ENCODE measurements around the gene LDLR. TPM values are rescaled to one million over a fixed set of nuclear protein-coding genes. Genes with fewer than 3 reads are reported as not detected.

LDLR gene
- total and polyA plus RNA-seq, 2 donors (not counting 1 experiment from before 2014, with no cell fraction given), result 1.8 to 4.8 TPM

DNA sequence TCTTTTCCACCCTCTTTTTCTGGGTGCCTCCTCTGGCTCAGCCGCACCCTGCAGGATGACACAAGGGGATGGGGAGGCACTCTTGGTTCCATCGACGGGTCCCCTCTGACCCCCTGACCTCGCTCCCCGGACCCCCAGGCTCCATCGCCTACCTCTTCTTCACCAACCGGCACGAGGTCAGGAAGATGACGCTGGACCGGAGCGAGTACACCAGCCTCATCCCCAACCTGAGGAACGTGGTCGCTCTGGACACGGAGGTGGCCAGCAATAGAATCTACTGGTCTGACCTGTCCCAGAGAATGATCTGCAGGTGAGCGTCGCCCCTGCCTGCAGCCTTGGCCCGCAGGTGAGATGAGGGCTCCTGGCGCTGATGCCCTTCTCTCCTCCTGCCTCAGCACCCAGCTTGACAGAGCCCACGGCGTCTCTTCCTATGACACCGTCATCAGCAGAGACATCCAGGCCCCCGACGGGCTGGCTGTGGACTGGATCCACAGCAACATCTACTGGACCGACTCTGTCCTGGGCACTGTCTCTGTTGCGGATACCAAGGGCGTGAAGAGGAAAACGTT lies 24.0 kb downstream of the LDLR start:
- Histone ChIP-seq H3K9me3 (ENCODE audit: control extremely low read depth in 1 of 3, control insufficient read depth in 2 of 3, insufficient read depth in 1 of 3, low read length in 2 of 3) (peaks cover 0 to 7% (median 0%) of the 10 kb centered on the region in 3 donors), H3K79me2 (ENCODE audit: control insufficient read depth, insufficient read depth, low read length) (no peaks in the 10 kb centered on the region), H3K27ac (ENCODE audit: low read length in 2 of 2) (no peak overlapping the region), H3K4me3 (ENCODE audit: control extremely low read depth in 1 of 5, extremely low read depth in 1 of 5, insufficient read depth in 1 of 5, low read depth in 2 of 5, low read length in 4 of 5) (no peak overlapping the region), H3K36me3 (replicated peaks in 1 of 2; ENCODE audit: control extremely low read depth in 1 of 2, control insufficient read depth in 1 of 2, extremely low read depth in 1 of 2, insufficient read depth in 2 of 2, low read length in 1 of 2) (peaks cover 0 to 2% of the 10 kb centered on the region in 2 experiments), H3K9ac (ENCODE audit: low read length) (no peak overlapping the region), H3K27me3 (replicated peaks in 1 of 4; ENCODE audit: control extremely low read depth in 1 of 4, control insufficient read depth in 3 of 4, insufficient read depth in 4 of 4, low read length in 3 of 4) (peaks cover 0 to 4% (median 0%) of the 10 kb centered on the region in 4 experiments), H2AFZ (ENCODE audit: insufficient read depth, low read depth, low read length, poor library complexity, severe bottlenecking) (no peak overlapping the region), H3K4me2 (replicated peaks; ENCODE audit: low read depth, low read length, poor library complexity, severe bottlenecking) (no peak overlapping the region), H4K20me1 (ENCODE audit: control insufficient read depth, insufficient read depth, low read length, poor library complexity, severe bottlenecking) (no peaks in the 10 kb centered on the region), H3K4me1 (ENCODE audit: control insufficient read depth in 2 of 2, insufficient read depth in 2 of 2, low read length in 2 of 2) (no peaks in the 10 kb centered on the region)
- WGBS (ENCODE audit: insufficient coverage), result 97% methylated on average over 27 of the region's 27 CpGs
- no peak for TF ChIP-seq EZH2 (IDR thresholded peaks at IDR 0.05; ENCODE audit: borderline replicate concordance, insufficient read depth, low read depth, low read length, poor library complexity, severe bottlenecking)
- TF ChIP-seq, protein P1, sequence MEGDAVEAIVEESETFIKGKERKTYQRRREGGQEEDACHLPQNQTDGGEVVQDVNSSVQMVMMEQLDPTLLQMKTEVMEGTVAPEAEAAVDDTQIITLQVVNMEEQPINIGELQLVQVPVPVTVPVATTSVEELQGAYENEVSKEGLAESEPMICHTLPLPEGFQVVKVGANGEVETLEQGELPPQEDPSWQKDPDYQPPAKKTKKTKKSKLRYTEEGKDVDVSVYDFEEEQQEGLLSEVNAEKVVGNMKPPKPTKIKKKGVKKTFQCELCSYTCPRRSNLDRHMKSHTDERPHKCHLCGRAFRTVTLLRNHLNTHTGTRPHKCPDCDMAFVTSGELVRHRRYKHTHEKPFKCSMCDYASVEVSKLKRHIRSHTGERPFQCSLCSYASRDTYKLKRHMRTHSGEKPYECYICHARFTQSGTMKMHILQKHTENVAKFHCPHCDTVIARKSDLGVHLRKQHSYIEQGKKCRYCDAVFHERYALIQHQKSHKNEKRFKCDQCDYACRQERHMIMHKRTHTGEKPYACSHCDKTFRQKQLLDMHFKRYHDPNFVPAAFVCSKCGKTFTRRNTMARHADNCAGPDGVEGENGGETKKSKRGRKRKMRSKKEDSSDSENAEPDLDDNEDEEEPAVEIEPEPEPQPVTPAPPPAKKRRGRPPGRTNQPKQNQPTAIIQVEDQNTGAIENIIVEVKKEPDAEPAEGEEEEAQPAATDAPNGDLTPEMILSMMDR (IDR thresholded peaks at IDR 0.05), result no peak
- no peak for DNase-seq
- Mint-ChIP-seq H3K4me3 (no peak overlapping the region), H3K27me3 (no peaks in the 10 kb centered on the region), H3K4me1 (no peaks in the 10 kb centered on the region), H3K27ac (no peak overlapping the region), H3K9me3 (ENCODE audit: insufficient read depth) (no peaks in the 10 kb centered on the region)
- no peak for ATAC-seq (ENCODE audit: low read depth)
- intact Hi-C loops (cut with micrococcal nuclease), result no loop called here
- POLR2A ChIA-PET, result no interaction called here
- CTCF ChIA-PET, result interaction anchor here (1.2 to 1.7 kb wide), 2 partner anchors 13 to 78 kb away, joined by 4 to 6 read pairs; no protein-coding TSS in a partner anchor

GRCh38 chr19:11115042-11115441 lies 25.8 kb downstream of the LDLR start:
- intact Hi-C loops (cut with micrococcal nuclease), result no loop called here
- H3K27ac Mint-ChIP-seq, result no peak overlapping the region
- H3K27me3 Mint-ChIP-seq, result no peaks in the 10 kb centered on the region
- Histone ChIP-seq H3K4me3 (ENCODE audit: control extremely low read depth in 1 of 5, extremely low read depth in 1 of 5, insufficient read depth in 1 of 5, low read depth in 2 of 5, low read length in 4 of 5) (no peak overlapping the region), H3K4me2 (replicated peaks; ENCODE audit: low read depth, low read length, poor library complexity, severe bottlenecking) (no peak overlapping the region), H3K9me3 (ENCODE audit: control extremely low read depth in 1 of 3, control insufficient read depth in 2 of 3, insufficient read depth in 1 of 3, low read length in 2 of 3) (peaks cover 0 to 7% (median 0%) of the 10 kb centered on the region in 3 donors), H3K79me2 (ENCODE audit: control insufficient read depth, insufficient read depth, low read length) (no peaks in the 10 kb centered on the region), H3K27me3 (replicated peaks in 1 of 4; ENCODE audit: control extremely low read depth in 1 of 4, control insufficient read depth in 3 of 4, insufficient read depth in 4 of 4, low read length in 3 of 4) (peaks cover 0 to 4% (median 0%) of the 10 kb centered on the region in 4 experiments), H3K36me3 (replicated peaks in 1 of 2; ENCODE audit: control extremely low read depth in 1 of 2, control insufficient read depth in 1 of 2, extremely low read depth in 1 of 2, insufficient read depth in 2 of 2, low read length in 1 of 2) (peaks cover 0 to 2% of the 10 kb centered on the region in 2 experiments), H3K9ac (ENCODE audit: low read length) (no peak overlapping the region), H2AFZ (ENCODE audit: insufficient read depth, low read depth, low read length, poor library complexity, severe bottlenecking) (no peak overlapping the region), H3K27ac (ENCODE audit: low read length in 2 of 2) (no peak overlapping the region), H4K20me1 (ENCODE audit: control insufficient read depth, insufficient read depth, low read length, poor library complexity, severe bottlenecking) (no peaks in the 10 kb centered on the region), H3K4me1 (ENCODE audit: control insufficient read depth in 2 of 2, insufficient read depth in 2 of 2, low read length in 2 of 2) (no peaks in the 10 kb centered on the region)
- CTCF ChIA-PET, result interaction anchor here (1.2 kb wide), 1 partner anchor 11 kb away, joined by 3 read pairs; no protein-coding TSS in a partner anchor
- no peak for TF ChIP-seq EZH2 (IDR thresholded peaks at IDR 0.05; ENCODE audit: borderline replicate concordance, insufficient read depth, low read depth, low read length, poor library complexity, severe bottlenecking)
- TF ChIP-seq, protein P1 (IDR thresholded peaks at IDR 0.05), result no peak
- H3K4me3 Mint-ChIP-seq, result no peak overlapping the region
- POLR2A ChIA-PET, result no interaction called here
- WGBS (ENCODE audit: insufficient coverage), result 100% methylated on average over 5 of the region's 5 CpGs
- H3K9me3 Mint-ChIP-seq (ENCODE audit: insufficient read depth), result no peaks in the 10 kb centered on the region
- ATAC-seq (ENCODE audit: low read depth), result no peak
- H3K4me1 Mint-ChIP-seq, result no peaks in the 10 kb centered on the region
- DNase-seq, result no peak
